ENCODE results near the gene EGR2.

- TF ChIP-seq POLR2A (IDR thresholded peaks at IDR 0.05) = no peak
- no peak for TF ChIP-seq CTCF (IDR thresholded peaks at IDR 0.05)
Observed at GRCh38 chr10:62803724-62804355, 12.3 kb downstream of the EGR2 start.
